ENCODE measurements around the gene PARP6.

PARP6 gene

GRCh38 chr15:72306211-72306785 lies 33.9 kb upstream of the PARP6 start:
- Histone ChIP-seq H3K4me3 (ENCODE audit: low read depth in 1 of 2, low read length in 2 of 2) (no peak overlapping the region), H3K9me3 (ENCODE audit: low read length) (no peaks in the 10 kb centered on the region), H3K9ac (ENCODE audit: low read length) (no peak overlapping the region), H3K4me1 (ENCODE audit: insufficient read depth, low read length) (no peaks in the 10 kb centered on the region), H3K36me3 (ENCODE audit: insufficient read depth, low read length) (no peaks in the 10 kb centered on the region), H3K27me3 (ENCODE audit: control insufficient read depth in 1 of 2, insufficient read depth in 2 of 2, low read length in 2 of 2) (no peaks in the 10 kb centered on the region), H3K27ac (ENCODE audit: low read depth, low read length) (no peak overlapping the region)

- Histone ChIP-seq H3K9ac (ENCODE audit: low read length) (no peak overlapping the region), H3K27me3 (ENCODE audit: control insufficient read depth in 1 of 2, insufficient read depth in 2 of 2, low read length in 2 of 2) (no peaks in the 10 kb centered on the region), H3K9me3 (ENCODE audit: low read length) (no peaks in the 10 kb centered on the region), H3K4me1 (ENCODE audit: insufficient read depth, low read length) (no peaks in the 10 kb centered on the region), H3K27ac (ENCODE audit: low read depth, low read length) (no peak overlapping the region), H3K36me3 (ENCODE audit: insufficient read depth, low read length) (no peaks in the 10 kb centered on the region), H3K4me3 (ENCODE audit: low read depth in 1 of 2, low read length in 2 of 2) (no peak overlapping the region)
Observed at GRCh38 chr15:72304596-72304995, 32.2 kb upstream of the PARP6 start.

GRCh38 chr15:72302955-72303354 lies 30.6 kb upstream of the PARP6 start:
- Histone ChIP-seq H3K27ac (ENCODE audit: low read depth, low read length) (no peak overlapping the region), H3K27me3 (ENCODE audit: control insufficient read depth in 1 of 2, insufficient read depth in 2 of 2, low read length in 2 of 2) (no peaks in the 10 kb centered on the region), H3K36me3 (ENCODE audit: insufficient read depth, low read length) (no peaks in the 10 kb centered on the region), H3K4me3 (ENCODE audit: low read depth in 1 of 2, low read length in 2 of 2) (no peak overlapping the region), H3K9me3 (ENCODE audit: low read length) (no peaks in the 10 kb centered on the region), H3K4me1 (ENCODE audit: insufficient read depth, low read length) (no peaks in the 10 kb centered on the region), H3K9ac (ENCODE audit: low read length) (no peak overlapping the region)

GRCh38 chr15:72289597-72290325 lies 17.4 kb upstream of the PARP6 start:
- no peak overlapping the region for H3K4me3 ChIP-seq (ENCODE audit: low read depth in 1 of 2, low read length in 2 of 2)
- H3K4me1 ChIP-seq (ENCODE audit: insufficient read depth, low read length), result no peaks in the 10 kb centered on the region
- H3K9ac ChIP-seq (ENCODE audit: low read length), result no peak overlapping the region
- no peaks in the 10 kb centered on the region for H3K36me3 ChIP-seq (ENCODE audit: insufficient read depth, low read length)
- no peak overlapping the region for H3K27ac ChIP-seq (ENCODE audit: low read depth, low read length)
- H3K9me3 ChIP-seq (ENCODE audit: low read length), result no peaks in the 10 kb centered on the region
- no peaks in the 10 kb centered on the region for H3K27me3 ChIP-seq (ENCODE audit: control insufficient read depth in 1 of 2, insufficient read depth in 2 of 2, low read length in 2 of 2)

GRCh38 chr15:72288796-72289596 lies 16.6 kb upstream of the PARP6 start:
- H3K27me3 ChIP-seq (ENCODE audit: control insufficient read depth in 1 of 2, insufficient read depth in 2 of 2, low read length in 2 of 2), result no peaks in the 10 kb centered on the region

GRCh38 chr15:72285927-72286516 lies 13.7 kb upstream of the PARP6 start:
- Histone ChIP-seq H3K27me3 (ENCODE audit: control insufficient read depth in 1 of 2, insufficient read depth in 2 of 2, low read length in 2 of 2) (no peaks in the 10 kb centered on the region), H3K27ac (ENCODE audit: low read depth, low read length) (no peak overlapping the region), H3K36me3 (ENCODE audit: insufficient read depth, low read length) (no peaks in the 10 kb centered on the region), H3K4me3 (ENCODE audit: low read depth in 1 of 2, low read length in 2 of 2) (no peak overlapping the region), H3K4me1 (ENCODE audit: insufficient read depth, low read length) (no peaks in the 10 kb centered on the region), H3K9me3 (ENCODE audit: low read length) (no peaks in the 10 kb centered on the region), H3K9ac (ENCODE audit: low read length) (no peak overlapping the region)

More at GRCh38 chr15:72288796-72289596, 16.6 kb upstream of the PARP6 start:
- Histone ChIP-seq H3K36me3 (ENCODE audit: insufficient read depth, low read length) (no peaks in the 10 kb centered on the region), H3K27ac (ENCODE audit: low read depth, low read length) (no peak overlapping the region), H3K9me3 (ENCODE audit: low read length) (no peaks in the 10 kb centered on the region), H3K4me1 (ENCODE audit: insufficient read depth, low read length) (no peaks in the 10 kb centered on the region), H3K4me3 (ENCODE audit: low read depth in 1 of 2, low read length in 2 of 2) (no peak overlapping the region), H3K9ac (ENCODE audit: low read length) (no peak overlapping the region)

- Histone ChIP-seq H3K27ac (ENCODE audit: low read depth, low read length) (no peak overlapping the region), H3K36me3 (ENCODE audit: insufficient read depth, low read length) (no peaks in the 10 kb centered on the region), H3K9me3 (ENCODE audit: low read length) (no peaks in the 10 kb centered on the region), H3K4me3 (ENCODE audit: low read depth in 1 of 2, low read length in 2 of 2) (no peak overlapping the region), H3K4me1 (ENCODE audit: insufficient read depth, low read length) (no peaks in the 10 kb centered on the region), H3K9ac (ENCODE audit: low read length) (no peak overlapping the region), H3K27me3 (ENCODE audit: control insufficient read depth in 1 of 2, insufficient read depth in 2 of 2, low read length in 2 of 2) (no peaks in the 10 kb centered on the region)
Observed at GRCh38 chr15:72285402-72285801, 13.0 kb upstream of the PARP6 start.

GRCh38 chr15:72284781-72285180 lies 12.4 kb upstream of the PARP6 start:
- Histone ChIP-seq H3K27ac (ENCODE audit: low read depth, low read length) (no peak overlapping the region), H3K9ac (ENCODE audit: low read length) (no peak overlapping the region), H3K27me3 (ENCODE audit: control insufficient read depth in 1 of 2, insufficient read depth in 2 of 2, low read length in 2 of 2) (no peaks in the 10 kb centered on the region), H3K4me1 (ENCODE audit: insufficient read depth, low read length) (no peaks in the 10 kb centered on the region), H3K4me3 (ENCODE audit: low read depth in 1 of 2, low read length in 2 of 2) (no peak overlapping the region), H3K9me3 (ENCODE audit: low read length) (no peaks in the 10 kb centered on the region), H3K36me3 (ENCODE audit: insufficient read depth, low read length) (no peaks in the 10 kb centered on the region)

GRCh38 chr15:72281713-72282112 lies 9.4 kb upstream of the PARP6 start:
- H3K4me1 ChIP-seq (ENCODE audit: insufficient read depth, low read length), result no peaks in the 10 kb centered on the region
- no peaks in the 10 kb centered on the region for H3K27me3 ChIP-seq (ENCODE audit: control insufficient read depth in 1 of 2, insufficient read depth in 2 of 2, low read length in 2 of 2)
- no peak overlapping the region for H3K4me3 ChIP-seq (ENCODE audit: low read depth in 1 of 2, low read length in 2 of 2)
- H3K9me3 ChIP-seq (ENCODE audit: low read length), result no peaks in the 10 kb centered on the region
- no peak overlapping the region for H3K27ac ChIP-seq (ENCODE audit: low read depth, low read length)
- no peaks in the 10 kb centered on the region for H3K36me3 ChIP-seq (ENCODE audit: insufficient read depth, low read length)
- no peak overlapping the region for H3K9ac ChIP-seq (ENCODE audit: low read length)

GRCh38 chr15:72280751-72281150 lies 8.4 kb upstream of the PARP6 start:
- Histone ChIP-seq H3K9ac (ENCODE audit: low read length) (no peak overlapping the region), H3K4me3 (ENCODE audit: low read depth in 1 of 2, low read length in 2 of 2) (no peak overlapping the region), H3K27me3 (ENCODE audit: control insufficient read depth in 1 of 2, insufficient read depth in 2 of 2, low read length in 2 of 2) (no peaks in the 10 kb centered on the region), H3K27ac (ENCODE audit: low read depth, low read length) (no peak overlapping the region), H3K4me1 (ENCODE audit: insufficient read depth, low read length) (no peaks in the 10 kb centered on the region), H3K9me3 (ENCODE audit: low read length) (no peaks in the 10 kb centered on the region), H3K36me3 (ENCODE audit: insufficient read depth, low read length) (no peaks in the 10 kb centered on the region)

GRCh38 chr15:72278737-72279136 lies 6.4 kb upstream of the PARP6 start:
- Histone ChIP-seq H3K36me3 (ENCODE audit: insufficient read depth, low read length) (no peaks in the 10 kb centered on the region), H3K27ac (ENCODE audit: low read depth, low read length) (no peak overlapping the region), H3K9ac (ENCODE audit: low read length) (no peak overlapping the region), H3K4me1 (ENCODE audit: insufficient read depth, low read length) (no peaks in the 10 kb centered on the region), H3K9me3 (ENCODE audit: low read length) (no peaks in the 10 kb centered on the region), H3K4me3 (ENCODE audit: low read depth in 1 of 2, low read length in 2 of 2) (no peak overlapping the region), H3K27me3 (ENCODE audit: control insufficient read depth in 1 of 2, insufficient read depth in 2 of 2, low read length in 2 of 2) (no peaks in the 10 kb centered on the region)
